ENCODE data around the gene HIPK4.
"Not testable (repeated sequence)": the region's sequence is repeated elsewhere in the genome, so short reads cannot be mapped to it uniquely, and the experiment has no call there.

HIPK4 gene

GRCh38 chr19:40378509-40378908 lies 11.5 kb downstream of the HIPK4 start:
- TF ChIP-seq CTCF (IDR thresholded peaks at IDR 0.05; ENCODE audit: borderline replicate concordance, insufficient read depth, low read depth, low read length), result no peak
- no peak overlapping the region for H3K4me3 ChIP-seq (ENCODE audit: low read depth, low read length)

GRCh38 chr19:40377876-40378385 lies 12.1 kb downstream of the HIPK4 start:
- no peak for TF ChIP-seq CTCF (IDR thresholded peaks at IDR 0.05; ENCODE audit: borderline replicate concordance, insufficient read depth, low read depth, low read length)
- no peak overlapping the region for H3K4me3 ChIP-seq (ENCODE audit: low read depth, low read length)

- no peak for TF ChIP-seq CTCF (IDR thresholded peaks at IDR 0.05; ENCODE audit: borderline replicate concordance, insufficient read depth, low read depth, low read length)
- H3K4me3 ChIP-seq (ENCODE audit: low read depth, low read length), result no peak overlapping the region
Observed at GRCh38 chr19:40376286-40376862, 13.6 kb downstream of the HIPK4 start.

GRCh38 chr19:40374084-40374483 lies 15.9 kb downstream of the HIPK4 start:
- no peak overlapping the region for H3K4me3 ChIP-seq (ENCODE audit: low read depth, low read length)
- no peak for TF ChIP-seq CTCF (IDR thresholded peaks at IDR 0.05; ENCODE audit: borderline replicate concordance, insufficient read depth, low read depth, low read length)

- TF ChIP-seq CTCF (IDR thresholded peaks at IDR 0.05; ENCODE audit: borderline replicate concordance, insufficient read depth, low read depth, low read length), result no peak
- H3K4me3 ChIP-seq (ENCODE audit: low read depth, low read length), result no peak overlapping the region
Observed at GRCh38 chr19:40371802-40372122, 18.2 kb downstream of the HIPK4 start.

GRCh38 chr19:40370997-40371801 lies 18.8 kb downstream of the HIPK4 start:
- no peak for TF ChIP-seq CTCF (IDR thresholded peaks at IDR 0.05; ENCODE audit: borderline replicate concordance, insufficient read depth, low read depth, low read length)
- H3K4me3 ChIP-seq (ENCODE audit: low read depth, low read length), result no peak overlapping the region

GRCh38 chr19:40370253-40370652 lies 19.7 kb downstream of the HIPK4 start:
- not testable (repeated sequence) for H3K4me3 ChIP-seq (ENCODE audit: low read depth, low read length)

Data from GM12875 (cell line).